ENCODE results near the gene TRIO.

GRCh38 chr5:14445013-14445412, 301.9 kb downstream of the TRIO start:
- TF ChIP-seq CTCF (IDR thresholded peaks at IDR 0.05) (no peak), EP300 (IDR thresholded peaks at IDR 0.05) (peak in 1 of 2 donors; percentile 7), POLR2A (IDR thresholded peaks at IDR 0.05) (no peak)
